ENCODE results near the gene LTBP1.
"Not testable (repeated sequence)": the region's sequence is repeated elsewhere in the genome, so short reads cannot be mapped to it uniquely, and the experiment has no call there.

GRCh38 chr2:33235559-33235958, 288.8 kb downstream of the LTBP1 start:
- not testable (repeated sequence) for TF ChIP-seq CTCF (conservative IDR thresholded peaks at IDR 0.05; ENCODE audit: low read depth, low read length); EZH2 (IDR thresholded peaks at IDR 0.05; ENCODE audit: borderline replicate concordance, low read depth, low read length, poor library complexity, severe bottlenecking)
